Ectodermal cell (in vitro differentiated cells): ENCODE results near the gene GPR45. TPM values are rescaled to one million over a fixed set of nuclear protein-coding genes. Genes with fewer than 3 reads are reported as not detected.

ENCODE experiments used
- H3K27ac ChIP-seq: 2 replicates; pipeline ENCODE4 v1.7.0; 2013; ENCODE audit warnings: mild to moderate bottlenecking, low read depth, low read length; ENCODE audit not compliant: insufficient read depth, poor library complexity, severe bottlenecking
- H3K27me3 ChIP-seq: 2 replicates; pipeline ENCODE4 v1.7.0; 2013; ENCODE audit warnings: mild to moderate bottlenecking, low read length; ENCODE audit not compliant: insufficient read depth, control insufficient read depth, poor library complexity, severe bottlenecking
- H3K36me3 ChIP-seq: one replicate; pipeline ENCODE4 v1.7.0; 2013; ENCODE audit warnings: low read length; ENCODE audit not compliant: control insufficient read depth, insufficient read depth
- H3K4me1 ChIP-seq: one replicate; pipeline ENCODE4 v1.7.0; 2013; ENCODE audit warnings: low read length; ENCODE audit not compliant: control insufficient read depth, insufficient read depth
- H3K4me3 ChIP-seq: 2 replicates; pipeline ENCODE4 v1.7.0; 2013; ENCODE audit warnings: low read depth, low read length, control low read depth; ENCODE audit not compliant: insufficient read depth
- H3K9me3 ChIP-seq: 2 replicates; pipeline ENCODE4 v1.7.0; 2013; ENCODE audit warnings: mild to moderate bottlenecking, low read length, moderate library complexity; ENCODE audit not compliant: control insufficient read depth
- WGBS, 2 experiments: methylation state at CpG; one replicate each; pipeline ENCODE4 v1.1.7; 2013; ENCODE audit warnings: missing lambda C conversion rate in 2 of 2; 5-methylcytosine and 5-hydroxymethylcytosine counted together
- polyA plus RNA-seq, 4 experiments: library from polyadenylated mRNA; stranded (reverse); fragments of 50-300 nt; gene quantifications; one replicate each; pipeline ENCODE4 v1.2.3, GENCODE V29; 2013

The GPR45 gene, protein sequence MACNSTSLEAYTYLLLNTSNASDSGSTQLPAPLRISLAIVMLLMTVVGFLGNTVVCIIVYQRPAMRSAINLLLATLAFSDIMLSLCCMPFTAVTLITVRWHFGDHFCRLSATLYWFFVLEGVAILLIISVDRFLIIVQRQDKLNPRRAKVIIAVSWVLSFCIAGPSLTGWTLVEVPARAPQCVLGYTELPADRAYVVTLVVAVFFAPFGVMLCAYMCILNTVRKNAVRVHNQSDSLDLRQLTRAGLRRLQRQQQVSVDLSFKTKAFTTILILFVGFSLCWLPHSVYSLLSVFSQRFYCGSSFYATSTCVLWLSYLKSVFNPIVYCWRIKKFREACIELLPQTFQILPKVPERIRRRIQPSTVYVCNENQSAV
- not detected for polyA plus RNA-seq (2013, experiment 1 of 4)
- polyA plus RNA-seq (2013, experiment 2 of 4) = 0.14 TPM
- not detected for polyA plus RNA-seq (2013, experiment 3 of 4)
- 0.28 TPM for polyA plus RNA-seq (2013, experiment 4 of 4)

- 94 to 96% methylated on average over 10 of the region's 10 CpGs for WGBS, 2 experiments
- no peaks in the 10 kb centered on the region for H3K27me3 ChIP-seq
- H3K4me3 ChIP-seq = no peak within 1 kb of the TSS
- no peaks in the 10 kb centered on the region for H3K9me3 ChIP-seq
- no peak within 1 kb of the TSS for H3K27ac ChIP-seq
- H3K4me1 ChIP-seq = no peaks in the 10 kb centered on the region
- H3K36me3 ChIP-seq = no peaks in the 10 kb centered on the region
These were observed at the start of gene GPR45 for GRCh38 chr2:105241443-105241842. GPR45 (plus strand) TSS chr2:105241743; CDS start chr2:105241859, 116 bp downstream.

GRCh38 chr2:105194022-105194675 lies 47.4 kb upstream of the GPR45 start:
- 44 to 59% methylated on average over 14 of the region's 14 CpGs for WGBS, 2 experiments
- H3K4me1 ChIP-seq = no peaks in the 10 kb centered on the region
- H3K27ac ChIP-seq = no peak overlapping the region
- no peaks in the 10 kb centered on the region for H3K36me3 ChIP-seq
- H3K27me3 ChIP-seq = no peaks in the 10 kb centered on the region
- no peak overlapping the region for H3K4me3 ChIP-seq
- H3K9me3 ChIP-seq = no peaks in the 10 kb centered on the region

GRCh38 chr2:105196651-105197050 lies 44.9 kb upstream of the GPR45 start:
- Histone ChIP-seq H3K9me3 (no peaks in the 10 kb centered on the region), H3K4me1 (no peaks in the 10 kb centered on the region), H3K27ac (no peak overlapping the region), H3K27me3 (no peaks in the 10 kb centered on the region), H3K36me3 (no peaks in the 10 kb centered on the region), H3K4me3 (no peak overlapping the region)
- 93 to 97% methylated on average over 4 of the region's 4 CpGs for WGBS, 2 experiments

DNA sequence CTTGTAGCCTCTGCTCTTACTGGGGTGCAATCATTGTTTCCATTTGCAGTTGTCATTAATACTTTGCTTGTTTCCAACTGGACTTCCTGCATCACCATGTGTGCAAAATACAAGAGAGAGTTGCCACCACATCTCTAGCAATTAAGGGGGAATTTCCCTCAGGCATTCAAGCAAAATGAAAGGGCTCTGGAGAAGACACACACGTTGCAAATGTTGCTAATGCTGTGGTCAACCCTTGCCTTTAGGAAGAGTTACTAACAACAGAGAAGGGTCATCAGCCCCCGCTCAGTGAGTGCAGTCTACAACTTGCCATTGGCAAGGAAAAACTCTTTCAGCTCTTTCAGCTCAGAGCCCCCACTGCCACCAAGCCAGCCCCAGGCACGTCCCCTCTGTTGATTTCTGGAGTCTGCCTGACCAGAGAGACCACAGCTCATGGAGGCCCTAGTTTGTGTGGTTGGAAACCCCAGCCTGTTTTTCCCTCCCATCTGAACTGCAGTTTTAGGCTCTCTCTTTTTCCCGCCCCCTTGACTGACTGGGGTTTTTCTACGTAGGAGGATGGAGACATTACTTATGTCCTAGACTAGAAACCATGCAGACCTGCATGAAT lies 25.9 kb upstream of the GPR45 start:
- H3K9me3 ChIP-seq = no peaks in the 10 kb centered on the region
- no peaks in the 10 kb centered on the region for H3K4me1 ChIP-seq
- no peak overlapping the region for H3K27ac ChIP-seq
- no peak overlapping the region for H3K4me3 ChIP-seq
- H3K36me3 ChIP-seq = no peaks in the 10 kb centered on the region
- 68 to 71% methylated on average over 4 to 5 of the region's 5 CpGs for WGBS, 2 experiments
- no peaks in the 10 kb centered on the region for H3K27me3 ChIP-seq

GRCh38 chr2:105220604-105221003 lies 20.9 kb upstream of the GPR45 start:
- Histone ChIP-seq H3K27me3 (no peaks in the 10 kb centered on the region), H3K9me3 (no peaks in the 10 kb centered on the region)
- WGBS, 2 experiments = 85 to 99% methylated on average over 1 to 3 of the region's 3 CpGs

GRCh38 chr2:105224444-105224843 lies 17.1 kb upstream of the GPR45 start:
- Histone ChIP-seq H3K36me3 (no peaks in the 10 kb centered on the region), H3K27me3 (no peaks in the 10 kb centered on the region), H3K27ac (no peak overlapping the region), H3K4me1 (peaks cover 12% of the 10 kb centered on the region), H3K4me3 (no peak overlapping the region), H3K9me3 (no peaks in the 10 kb centered on the region)
- WGBS, 2 experiments = 69 to 73% methylated on average over 9 of the region's 9 CpGs

More at GRCh38 chr2:105220604-105221003, 20.9 kb upstream of the GPR45 start:
- Histone ChIP-seq H3K27ac (no peak overlapping the region), H3K4me3 (no peak overlapping the region), H3K36me3 (no peaks in the 10 kb centered on the region), H3K4me1 (peaks cover 12% of the 10 kb centered on the region)

DNA sequence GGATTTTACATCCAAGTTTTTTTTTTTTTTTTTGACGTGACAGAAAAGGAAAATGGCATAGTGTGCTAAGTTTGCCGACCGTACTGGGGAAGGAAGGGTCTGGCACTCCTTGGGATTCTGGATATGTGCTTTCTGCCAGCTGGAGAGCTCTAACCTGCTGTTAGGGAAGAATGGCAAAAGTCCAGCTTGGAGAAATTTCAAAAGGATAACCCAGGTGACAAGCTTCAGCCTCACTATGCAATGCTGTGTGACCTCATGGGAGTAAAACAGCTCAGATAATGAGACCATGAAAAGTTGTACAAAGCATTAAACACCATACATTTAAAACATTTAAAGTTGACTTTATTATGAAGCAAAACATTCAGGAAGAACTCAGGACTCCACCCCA lies 10.3 kb upstream of the GPR45 start:
- Histone ChIP-seq H3K27ac (no peak overlapping the region), H3K4me1 (no peaks in the 10 kb centered on the region), H3K27me3 (peaks cover 3% of the 10 kb centered on the region), H3K9me3 (no peaks in the 10 kb centered on the region), H3K36me3 (no peaks in the 10 kb centered on the region), H3K4me3 (no peak overlapping the region)
- WGBS, 2 experiments = 88 to 93% methylated on average over 3 of the region's 3 CpGs

GRCh38 chr2:105235388-105236059 lies 6.0 kb upstream of the GPR45 start:
- Histone ChIP-seq H3K4me1 (no peaks in the 10 kb centered on the region), H3K27ac (no peak overlapping the region), H3K27me3 (peaks cover 3% of the 10 kb centered on the region), H3K36me3 (no peaks in the 10 kb centered on the region), H3K4me3 (no peak overlapping the region), H3K9me3 (no peaks in the 10 kb centered on the region)
- WGBS, 2 experiments = 28 to 33% methylated on average over 12 of the region's 12 CpGs

GRCh38 chr2:105236060-105236424 lies 5.5 kb upstream of the GPR45 start:
- H3K4me3 ChIP-seq = no peak overlapping the region
- WGBS, 2 experiments = 89 to 94% methylated on average over 5 of the region's 5 CpGs
- H3K4me1 ChIP-seq = no peaks in the 10 kb centered on the region
- H3K36me3 ChIP-seq = no peaks in the 10 kb centered on the region
- H3K27me3 ChIP-seq = peaks cover 3% of the 10 kb centered on the region
- no peak overlapping the region for H3K27ac ChIP-seq
- H3K9me3 ChIP-seq = no peaks in the 10 kb centered on the region
